Measurements from ENCODE around the gene CDKL5.

CDKL5 gene

DNA sequence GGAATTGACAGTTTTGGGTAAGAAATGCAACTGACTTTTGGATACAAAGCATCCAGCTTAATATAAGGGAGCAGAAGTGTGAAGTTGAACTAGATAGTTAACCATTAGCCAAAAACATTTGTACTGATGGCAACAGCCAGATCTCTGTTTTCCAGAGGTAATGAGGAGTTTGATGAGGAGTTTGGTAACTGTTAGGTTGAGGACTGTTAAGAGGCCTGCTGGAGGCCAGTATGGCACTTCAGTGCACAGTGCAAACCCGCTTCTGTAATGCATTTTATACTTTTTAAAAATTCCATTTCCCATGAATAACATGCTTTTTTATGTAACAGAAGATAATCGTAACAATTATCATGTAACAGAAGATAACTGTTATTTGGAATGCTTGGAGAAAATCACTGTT, 30.0 kb downstream of the CDKL5 start:
- no peak for DNase-seq (ENCODE audit: low read depth in 2 of 2, low spot score in 1 of 2)

GRCh38 chrX:18457000-18457399, 31.6 kb downstream of the CDKL5 start:
- DNase-seq (ENCODE audit: low read depth in 2 of 2, low spot score in 1 of 2) = no peak

DNA sequence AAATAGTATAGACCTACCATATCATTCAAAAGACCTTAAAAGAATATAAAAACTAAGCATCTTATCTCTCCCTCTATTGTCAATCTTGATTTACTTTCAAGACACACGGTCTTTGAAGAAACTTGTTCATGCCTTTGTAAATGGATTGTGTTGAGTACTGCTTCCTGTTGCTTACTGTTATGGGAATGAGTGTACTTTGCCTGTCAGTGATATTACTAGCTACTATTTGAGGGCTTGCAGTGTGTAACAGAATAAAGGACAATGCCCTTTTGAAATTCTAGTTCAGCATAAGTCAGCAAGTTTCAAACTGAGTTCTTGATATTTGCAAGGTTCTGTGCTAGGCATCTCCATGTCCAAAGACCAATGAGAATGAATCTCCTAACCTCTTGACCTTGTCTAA, 36.0 kb downstream of the CDKL5 start:
- no peak for DNase-seq (ENCODE audit: low read depth in 2 of 2, low spot score in 1 of 2)

DNA sequence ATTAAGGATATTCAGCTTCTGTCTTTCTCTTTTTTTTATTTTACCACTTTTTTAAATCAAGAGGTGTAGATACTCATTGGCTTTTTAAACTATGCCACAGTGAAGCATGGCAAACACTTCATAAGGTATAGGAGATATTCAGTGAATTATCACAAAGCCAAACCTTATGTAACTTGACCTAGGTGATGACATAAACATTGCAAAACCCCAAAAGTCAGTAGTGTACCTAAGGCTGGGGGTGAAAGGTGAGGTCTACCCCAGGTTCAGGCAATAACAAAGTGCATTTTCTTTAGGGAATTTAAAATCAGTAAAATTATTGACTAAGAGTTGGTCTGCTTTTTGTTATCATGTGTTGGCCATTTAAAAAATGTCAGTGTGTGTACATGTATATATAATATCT, 39.1 kb downstream of the CDKL5 start:
- DNase-seq (ENCODE audit: low read depth in 2 of 2, low spot score in 1 of 2) = no peak

- no peak for DNase-seq (ENCODE audit: low read depth in 2 of 2, low spot score in 1 of 2)
Measured at GRCh38 chrX:18465051-18465450, 39.6 kb downstream of the CDKL5 start.

DNA sequence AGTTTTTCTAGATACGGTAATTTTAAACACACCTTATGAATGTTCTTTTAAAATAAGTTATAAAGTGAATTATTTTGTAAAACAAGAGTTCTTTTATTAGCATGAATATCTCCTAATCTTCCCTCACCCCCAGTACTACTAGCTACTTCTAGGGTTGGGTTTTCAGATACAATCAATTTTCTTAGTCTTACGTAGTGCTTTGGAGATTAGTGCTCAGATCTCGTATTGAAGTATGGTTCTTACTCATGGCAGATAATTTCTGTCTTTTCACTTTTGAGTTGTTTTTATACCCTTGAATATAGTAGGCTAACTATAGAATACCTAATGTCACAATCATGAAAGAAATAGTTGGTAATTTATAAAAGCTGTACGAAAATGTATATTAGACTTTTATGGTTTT, 43.2 kb downstream of the CDKL5 start:
- no peak for DNase-seq (ENCODE audit: low read depth in 2 of 2, low spot score in 1 of 2)

GRCh38 chrX:18471296-18471695, 45.9 kb downstream of the CDKL5 start:
- DNase-seq (ENCODE audit: low read depth in 2 of 2, low spot score in 1 of 2) = no peak

DNA sequence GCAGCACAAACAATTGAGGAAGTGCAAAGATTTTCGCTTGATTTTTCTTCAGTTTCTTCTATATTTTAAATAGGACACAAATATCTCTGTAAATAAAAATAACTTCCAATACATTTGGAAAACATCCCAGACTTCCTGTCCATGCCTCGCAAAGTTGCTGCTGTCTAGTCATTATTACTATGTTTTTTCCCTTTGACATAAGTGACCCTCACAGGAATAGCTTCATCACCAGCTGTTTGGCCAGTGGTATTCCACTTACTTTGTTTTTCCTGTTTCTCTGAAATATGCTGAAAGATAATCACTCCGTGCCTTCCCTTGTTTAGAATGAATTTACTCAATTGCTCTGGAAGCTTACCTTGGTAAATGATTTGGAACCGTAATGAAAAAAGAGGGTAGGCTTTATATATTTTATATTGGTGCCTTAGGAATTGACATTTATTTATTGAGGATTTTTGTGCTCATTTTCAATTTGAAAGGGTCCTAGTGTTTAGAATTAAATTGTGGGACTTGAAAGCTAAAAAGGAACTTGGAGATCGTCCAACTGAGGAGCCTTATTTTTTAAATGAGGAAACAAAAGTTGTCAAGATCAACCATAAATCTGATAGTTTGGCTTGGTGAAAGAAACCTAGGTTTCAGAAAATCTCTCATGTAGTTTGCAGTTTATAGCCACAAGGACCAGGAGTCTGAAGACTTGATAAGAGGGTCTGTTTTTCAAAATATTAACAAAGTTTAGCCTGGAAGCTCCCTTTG, 65.6 kb downstream of the CDKL5 start:
- no peak for DNase-seq (ENCODE audit: low read depth in 2 of 2, low spot score in 1 of 2)

- no peak for DNase-seq (ENCODE audit: low read depth in 2 of 2, low spot score in 1 of 2)
Measured at GRCh38 chrX:18491587-18492340, 66.4 kb downstream of the CDKL5 start.

GRCh38 chrX:18534949-18535348, 109.5 kb downstream of the CDKL5 start:
- DNase-seq (ENCODE audit: low read depth in 2 of 2, low spot score in 1 of 2) = no peak

DNA sequence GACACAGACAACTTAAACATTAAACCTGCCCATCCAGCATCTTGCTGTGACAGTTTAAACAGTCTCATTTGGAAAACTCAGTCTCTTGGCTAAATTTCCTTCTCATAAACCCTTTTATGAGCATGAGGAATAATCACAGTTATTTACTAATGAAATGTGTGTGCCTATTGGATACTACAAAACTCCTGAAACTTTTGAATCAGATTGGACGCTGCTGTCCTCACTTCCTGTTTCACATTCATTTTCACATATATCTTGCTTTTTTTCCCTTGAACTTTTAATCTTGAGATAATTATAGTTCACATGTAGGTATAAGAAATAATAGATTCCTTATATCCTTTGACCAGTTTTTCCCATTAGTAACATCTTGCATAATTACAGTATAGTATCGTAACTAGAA, 111.7 kb downstream of the CDKL5 start:
- DNase-seq (ENCODE audit: low read depth in 2 of 2, low spot score in 1 of 2) = no peak

DNA sequence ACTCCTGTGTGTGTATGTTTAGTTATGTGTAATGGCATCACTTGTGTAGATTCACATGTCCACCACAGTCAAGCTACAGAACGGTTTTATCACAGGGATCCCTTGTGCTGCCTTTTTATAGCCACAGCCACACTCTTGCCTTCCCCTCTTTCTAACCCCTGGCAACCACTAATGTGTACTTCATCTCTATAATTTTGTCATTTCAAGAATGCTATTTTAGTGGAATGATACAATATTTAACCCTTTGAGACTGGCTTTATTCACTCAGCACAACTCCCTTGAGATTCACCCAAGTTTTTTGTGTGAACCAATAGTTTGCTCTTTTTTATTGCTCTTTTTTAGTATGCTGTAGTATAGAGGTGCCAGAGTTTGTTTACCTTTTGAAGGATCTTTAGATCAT, 112.1 kb downstream of the CDKL5 start:
- no peak for DNase-seq (ENCODE audit: low read depth in 2 of 2, low spot score in 1 of 2)

DNA sequence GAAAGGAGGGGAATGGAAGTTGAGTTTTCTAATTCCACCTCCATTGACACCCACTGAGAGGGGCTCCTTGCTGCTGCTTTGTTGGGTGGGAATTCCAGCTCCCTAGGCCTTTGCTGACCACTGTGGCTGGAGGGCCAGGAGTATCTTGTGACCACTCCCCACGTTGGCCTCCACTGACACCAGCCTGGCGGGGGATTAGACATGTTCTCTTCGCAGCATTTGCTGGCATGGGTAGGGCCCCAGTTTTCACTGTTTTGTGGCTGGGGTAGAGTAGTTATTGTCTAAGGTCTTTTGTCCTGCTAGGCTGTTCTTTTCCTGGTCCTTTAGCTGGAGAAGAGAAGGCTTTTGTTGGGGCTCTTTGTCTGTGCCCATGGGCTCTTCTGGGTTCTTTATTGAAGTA, 116.7 kb downstream of the CDKL5 start:
- DNase-seq (ENCODE audit: low read depth in 2 of 2, low spot score in 1 of 2) = no peak

DNA sequence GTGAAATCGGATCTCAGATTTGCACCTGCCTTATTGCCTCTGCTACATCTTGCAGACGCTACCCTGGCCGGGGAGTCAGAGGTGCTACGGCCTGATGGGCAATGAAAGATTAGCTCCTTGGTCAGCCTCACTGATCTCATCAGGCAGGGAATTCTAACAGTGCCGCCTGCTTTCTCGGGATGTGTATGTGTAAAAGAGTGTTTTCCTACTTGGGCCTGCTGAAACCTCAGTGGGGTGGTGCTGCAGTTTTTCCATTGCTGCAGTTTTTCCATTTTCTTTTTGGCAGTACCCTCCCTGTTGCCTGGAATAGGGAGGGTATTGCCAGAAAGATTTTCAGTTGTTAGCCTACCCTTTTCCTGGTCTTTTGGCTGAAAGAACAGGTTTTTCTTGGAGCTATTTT, 117.5 kb downstream of the CDKL5 start:
- DNase-seq (ENCODE audit: low read depth in 2 of 2, low spot score in 1 of 2) = no peak

GRCh38 chrX:18543738-18544137, 118.3 kb downstream of the CDKL5 start:
- DNase-seq (ENCODE audit: low read depth in 2 of 2, low spot score in 1 of 2) = no peak

- DNase-seq (ENCODE audit: low read depth in 2 of 2, low spot score in 1 of 2) = no peak
Measured at GRCh38 chrX:18545771-18546170, 120.4 kb downstream of the CDKL5 start.

DNA sequence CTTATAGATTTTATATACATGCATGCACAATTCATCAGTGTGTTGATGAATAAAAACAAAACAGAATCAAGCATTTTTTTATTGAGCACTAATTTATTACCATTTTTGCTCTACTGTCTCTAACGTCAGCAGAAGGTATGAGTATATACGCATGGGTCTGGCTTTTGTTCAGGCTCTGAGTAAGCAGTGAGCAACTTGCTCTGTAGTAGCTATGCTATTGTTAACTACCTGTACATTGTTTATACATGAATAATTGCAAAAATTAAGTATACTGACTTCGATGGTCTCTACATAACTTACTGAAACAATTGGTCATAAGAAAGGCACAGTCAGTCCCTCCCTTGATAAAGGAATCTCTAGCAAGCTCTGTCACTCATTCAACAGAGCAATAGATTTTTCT, 123.6 kb downstream of the CDKL5 start:
- DNase-seq (ENCODE audit: low read depth in 2 of 2, low spot score in 1 of 2) = no peak

DNA sequence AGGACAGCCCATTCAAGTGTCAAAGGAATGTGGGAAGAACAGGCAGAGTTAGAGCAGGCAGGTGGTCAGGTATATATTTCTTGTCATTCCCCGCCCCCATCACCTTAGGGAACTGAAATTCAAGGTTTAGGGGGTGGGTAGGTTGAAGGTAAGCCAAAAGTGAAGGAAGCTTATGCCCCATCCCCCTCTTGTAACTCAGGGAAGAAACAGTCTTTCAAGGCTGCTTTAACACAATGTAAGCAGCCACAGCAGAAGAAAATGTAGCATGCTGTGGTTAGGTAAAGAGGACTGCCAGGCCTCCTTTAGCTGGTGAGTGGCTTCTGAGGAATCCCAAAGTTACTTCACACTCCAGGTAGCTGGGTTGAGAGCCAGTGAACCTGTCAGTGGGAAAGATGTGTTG, 124.2 kb downstream of the CDKL5 start:
- no peak for DNase-seq (ENCODE audit: low read depth in 2 of 2, low spot score in 1 of 2)

GRCh38 chrX:18557879-18558278, 132.5 kb downstream of the CDKL5 start:
- DNase-seq (ENCODE audit: low read depth in 2 of 2, low spot score in 1 of 2) = no peak

DNA sequence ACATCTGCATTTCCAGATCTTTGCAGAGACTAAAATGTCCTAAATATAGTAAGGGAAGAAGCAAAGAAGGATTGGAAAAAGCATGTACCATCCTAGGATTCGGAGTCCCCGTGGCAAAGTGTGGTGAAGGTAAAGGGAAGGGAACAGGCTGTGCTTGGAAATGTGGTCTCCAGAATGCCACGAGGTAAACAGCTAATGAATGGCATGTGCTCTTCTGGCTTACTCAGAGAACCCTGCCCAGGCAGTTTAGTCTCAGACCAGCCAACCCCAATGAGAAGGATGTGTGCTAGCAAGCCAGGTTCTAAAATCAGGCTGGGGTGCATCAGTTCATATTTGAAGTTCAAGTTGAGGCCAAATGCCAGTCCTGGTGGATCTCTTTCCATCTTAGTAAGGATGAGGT, 133.4 kb downstream of the CDKL5 start:
- DNase-seq (ENCODE audit: low read depth in 2 of 2, low spot score in 1 of 2) = no peak

DNA sequence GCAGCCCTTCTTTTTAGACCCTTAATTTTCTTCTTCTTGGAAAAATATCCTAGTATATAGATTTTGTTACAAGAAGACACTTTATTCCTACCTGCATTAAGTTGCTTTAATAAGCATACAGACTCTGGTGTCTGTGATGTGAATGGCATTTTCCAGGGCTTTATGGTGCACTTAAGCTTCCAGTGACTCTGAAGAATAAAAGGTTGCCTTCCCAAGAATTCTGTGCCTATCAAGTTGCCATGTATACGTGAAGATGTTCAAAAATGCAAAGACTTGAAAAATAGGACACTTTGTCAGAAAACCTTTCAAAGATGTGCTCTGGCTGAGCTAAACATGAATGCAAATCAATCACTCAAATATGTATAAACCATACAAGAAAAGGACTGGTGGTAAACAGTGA, 135.6 kb downstream of the CDKL5 start:
- DNase-seq (ENCODE audit: low read depth in 2 of 2, low spot score in 1 of 2) = no peak

GRCh38 chrX:18565727-18566126, 140.3 kb downstream of the CDKL5 start:
- no peak for DNase-seq (ENCODE audit: low read depth in 2 of 2, low spot score in 1 of 2)

- DNase-seq (ENCODE audit: low read depth in 2 of 2, low spot score in 1 of 2) = no peak
Measured at GRCh38 chrX:18566748-18567147, 141.3 kb downstream of the CDKL5 start.

All from stimulated activated CD8-positive, alpha-beta memory T cell treated with anti-CD3 and anti-CD28 coated beads, Interleukin-4, amount 100 ng/mL, for 4 hours (primary cell).